Activated CD4-positive, alpha-beta T cell treated with anti-CD3 and anti-CD28 coated beads for 48 hours (primary cell): Measurements from ENCODE around the gene PTRH2.
"Not testable (repeated sequence)": the region's sequence is repeated elsewhere in the genome, so short reads cannot be mapped to it uniquely, and the experiment has no call there.

ENCODE experiments used
- DNase-seq: peaks from one replicate; pipeline ENCODE4 v3.0.0-alpha.2; 2020

The PTRH2 gene

DNA sequence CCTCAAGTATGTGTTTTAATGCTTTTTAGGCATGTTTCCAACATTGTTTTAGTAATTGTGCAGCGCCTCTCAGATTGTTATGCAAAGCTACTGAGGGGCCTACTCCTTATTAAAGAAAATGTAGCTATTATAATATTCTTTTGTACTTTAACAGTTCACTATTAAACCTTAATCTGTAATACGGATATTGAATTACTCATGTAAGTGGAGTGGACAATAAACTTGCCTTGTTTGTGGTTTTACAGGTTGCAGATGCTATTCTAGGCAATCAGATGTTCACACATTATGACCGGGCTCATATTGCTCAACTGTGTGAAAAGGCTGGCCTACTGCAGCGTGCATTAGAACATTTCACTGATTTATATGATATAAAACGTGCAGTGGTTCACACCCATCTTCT lies 41.0 kb downstream of the PTRH2 start:
- no peak for DNase-seq

DNA sequence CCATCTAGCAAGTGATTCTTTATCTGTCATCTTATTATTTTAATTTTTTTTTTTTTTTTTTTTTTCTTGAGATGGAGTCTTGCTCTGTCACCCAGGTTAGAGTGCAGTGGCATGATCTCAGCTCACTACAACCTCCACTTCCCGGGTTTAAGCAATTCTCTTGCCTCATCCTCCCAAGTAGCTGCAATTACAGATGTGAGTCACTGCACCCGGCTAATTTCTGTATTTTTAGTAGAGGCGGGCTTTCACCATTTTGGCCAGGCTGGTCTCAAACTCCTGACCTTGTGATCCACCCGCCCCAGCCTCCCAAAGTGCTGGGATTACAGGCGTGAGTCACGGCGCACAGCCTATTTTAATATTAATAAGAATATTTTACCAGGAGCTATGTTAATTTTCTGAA lies 50.6 kb downstream of the PTRH2 start:
- DNase-seq: not testable (repeated sequence)

DNA sequence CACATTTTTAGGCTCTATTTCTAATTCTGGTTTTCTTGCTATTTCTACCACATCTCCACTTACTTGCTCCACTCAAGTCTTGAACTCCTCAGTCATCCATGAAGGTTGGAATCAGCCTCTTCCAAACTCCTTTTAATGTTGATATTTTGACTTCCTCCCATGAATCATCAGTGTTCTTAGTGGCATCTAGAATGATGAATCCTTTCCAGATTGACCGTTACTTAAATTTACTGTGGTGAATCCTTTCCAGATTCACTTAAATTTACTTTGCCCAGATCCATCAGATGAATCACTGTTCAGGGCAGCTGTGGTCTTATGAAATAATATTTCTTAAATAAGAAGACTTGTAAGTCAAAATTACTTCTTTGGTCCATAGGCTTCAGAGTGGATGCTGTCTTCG lies 55.1 kb downstream of the PTRH2 start:
- DNase-seq: no peak

DNA sequence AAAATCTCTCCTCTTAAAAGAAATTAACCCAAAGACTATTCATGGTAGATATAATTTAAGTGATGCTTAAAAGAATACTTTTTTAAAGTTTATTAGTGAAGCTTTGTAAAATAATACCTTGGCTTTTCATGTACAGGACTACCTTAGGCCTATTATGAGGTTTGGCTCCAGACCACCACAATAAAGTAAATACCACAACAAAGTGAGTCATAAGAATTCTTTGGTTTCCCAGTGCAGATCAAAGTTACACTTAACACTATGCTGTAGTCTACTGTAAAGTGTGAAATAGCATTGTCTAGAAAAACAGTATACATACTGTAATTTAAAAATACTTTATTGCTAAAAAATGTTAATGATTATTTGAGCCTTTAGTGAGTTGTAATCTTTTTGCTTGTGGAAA lies 55.9 kb downstream of the PTRH2 start:
- DNase-seq: no peak

DNA sequence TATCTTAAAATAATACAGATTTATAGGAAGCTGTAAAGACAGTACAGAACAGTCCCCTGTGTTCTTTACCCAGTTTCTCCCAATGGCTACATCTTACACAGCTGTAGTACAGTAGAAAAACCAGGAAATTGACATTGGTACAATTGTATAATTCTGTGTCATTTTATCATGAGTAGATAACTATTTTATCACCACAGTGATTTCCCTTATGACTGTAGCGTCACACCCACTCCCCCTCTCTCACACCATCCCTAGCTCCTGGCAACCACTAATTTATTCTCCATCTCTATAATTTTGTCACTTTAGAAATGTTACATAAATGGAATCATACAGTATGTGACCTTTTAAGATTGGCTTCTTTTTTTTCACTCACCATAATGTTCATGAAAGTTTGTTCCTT lies 56.6 kb downstream of the PTRH2 start:
- no peak for DNase-seq

DNA sequence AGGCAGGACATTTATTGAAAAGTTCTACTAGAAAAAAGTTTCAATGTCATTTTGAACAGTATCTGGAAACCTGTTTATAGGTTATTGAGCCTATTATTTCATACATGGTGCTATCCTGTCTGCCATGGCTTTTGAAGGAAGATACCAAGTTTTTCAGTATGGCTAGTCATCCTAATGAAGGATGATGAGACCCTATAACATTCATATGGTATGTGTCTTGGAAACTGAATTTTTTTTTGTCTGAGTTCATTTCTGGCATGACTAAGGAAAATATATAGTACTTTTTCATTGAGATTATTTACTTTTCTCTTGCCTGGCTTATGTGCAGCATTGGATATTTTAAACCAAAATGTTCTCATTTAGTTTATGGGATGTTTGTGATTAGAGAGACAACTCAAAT lies 57.3 kb downstream of the PTRH2 start:
- DNase-seq: no peak
